WTC11 (cell line): ENCODE data around the gene NID2.
A peak's percentile ranks its signal among the peaks of the same experiment; 100 is the strongest.

Experiments
- ATF3 ChIP-seq: sonication (generic); formaldehyde crosslinking; conservative IDR thresholded peaks from 2 replicates; pipeline ENCODE4 v1.8.1; 2022; ENCODE audit warnings: mild to moderate bottlenecking, missing genetic modification reagents
- CREM ChIP-seq: sonication (generic); formaldehyde crosslinking; IDR thresholded peaks from 2 replicates; pipeline ENCODE4 v1.8.1; 2022; ENCODE audit warnings: mild to moderate bottlenecking, missing genetic modification reagents, moderate library complexity
- ESRRA ChIP-seq: sonication (generic); formaldehyde crosslinking; IDR thresholded peaks from 2 replicates; pipeline ENCODE4 v1.8.1; 2022; ENCODE audit warnings: mild to moderate bottlenecking, missing genetic modification reagents, borderline replicate concordance
- GTF2I ChIP-seq: fragments of 250-450 bp; sonication (Bioruptor Pico); conservative IDR thresholded peaks from 2 replicates; pipeline ENCODE4 v1.4.0; 2021; ENCODE audit warnings: mild to moderate bottlenecking
- NFYB ChIP-seq: sonication (generic); formaldehyde crosslinking; conservative IDR thresholded peaks from 2 replicates; pipeline ENCODE4 v1.8.0; 2022; ENCODE audit warnings: low read depth, missing genetic modification reagents
- NR1H2 ChIP-seq: sonication (generic); formaldehyde crosslinking; IDR thresholded peaks from 2 replicates; pipeline ENCODE4 v1.9.0; 2021; ENCODE audit warnings: mild to moderate bottlenecking, moderate library complexity, missing genetic modification reagents
- NR2C2 ChIP-seq: sonication (generic); formaldehyde crosslinking; IDR thresholded peaks from 2 replicates; pipeline ENCODE4 v1.8.0; 2022; ENCODE audit warnings: mild to moderate bottlenecking, missing genetic modification reagents
- PRDM15 ChIP-seq: sonication (generic); formaldehyde crosslinking; IDR thresholded peaks from 2 replicates; pipeline ENCODE4 v1.8.0; 2022; ENCODE audit warnings: missing genetic modification reagents
- RELA ChIP-seq: sonication (generic); formaldehyde crosslinking; IDR thresholded peaks from 2 replicates; pipeline ENCODE4 v1.8.1; 2022; ENCODE audit warnings: missing genetic modification reagents, mild to moderate bottlenecking, borderline replicate concordance
- RORB ChIP-seq: fragments of 250-450 bp; sonication (Bioruptor Pico); IDR thresholded peaks from 2 replicates; pipeline ENCODE4 v1.9.0; 2021; ENCODE audit warnings: mild to moderate bottlenecking
- SMAD3 ChIP-seq: sonication (generic); formaldehyde crosslinking; IDR thresholded peaks from 2 replicates; pipeline ENCODE4 v1.8.0; 2022; ENCODE audit warnings: missing genetic modification reagents, mild to moderate bottlenecking, borderline replicate concordance
- SP1 ChIP-seq: sonication (generic); formaldehyde crosslinking; conservative IDR thresholded peaks from 2 replicates; pipeline ENCODE4 v1.8.1; 2022; ENCODE audit warnings: missing genetic modification reagents
- TF ChIP-seq, protein P1 (sequence below): fragments of 200-600 bp; IDR thresholded peaks from 2 replicates; pipeline ENCODE4 v1.8.0; 2022; ENCODE audit warnings: antibody characterized with exemption

DNA sequence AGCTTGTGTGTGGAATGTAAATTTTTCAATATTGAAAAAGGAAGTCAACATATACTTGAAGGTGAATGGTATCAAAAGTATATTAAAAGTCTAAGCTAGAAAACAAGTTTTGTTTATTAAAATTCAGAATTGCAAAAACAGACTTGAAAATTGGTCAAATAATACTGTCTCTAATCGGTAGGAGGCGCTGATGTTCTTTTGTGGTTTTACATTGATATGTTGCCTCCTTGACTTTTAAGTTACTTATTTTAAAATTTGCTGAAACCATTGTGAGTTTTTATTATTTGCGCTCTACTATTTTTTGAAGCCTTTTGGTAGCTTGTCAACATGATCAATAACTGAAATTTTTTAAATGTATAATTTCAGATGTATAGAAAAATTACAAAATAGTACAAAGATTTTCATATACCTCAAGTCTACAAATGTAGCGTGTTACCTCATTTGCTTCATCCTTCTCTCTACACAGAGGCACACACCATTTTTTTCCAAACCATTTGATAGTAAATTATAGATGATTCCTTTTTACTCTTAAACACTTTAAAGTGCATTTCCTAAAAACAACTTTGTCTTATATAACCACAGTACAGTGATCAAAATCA is 72.6 kb downstream of the NID2 start:
- TF ChIP-seq RELA (no peak), NFYB (CRISPR knock-in tag) (no peak), ESRRA (CRISPR knock-in tag) (no peak), SP1 (CRISPR knock-in tag) (no peak), RORB (CRISPR knock-in tag) (no peak), PRDM15 (CRISPR knock-in tag) (no peak), GTF2I (CRISPR knock-in tag) (no peak), ATF3 (no peak), SMAD3 (no peak), NR2C2 (CRISPR knock-in tag) (no peak), CREM (CRISPR knock-in tag) (no peak), NR1H2 (CRISPR knock-in tag) (no peak)
- TF ChIP-seq, protein P1, sequence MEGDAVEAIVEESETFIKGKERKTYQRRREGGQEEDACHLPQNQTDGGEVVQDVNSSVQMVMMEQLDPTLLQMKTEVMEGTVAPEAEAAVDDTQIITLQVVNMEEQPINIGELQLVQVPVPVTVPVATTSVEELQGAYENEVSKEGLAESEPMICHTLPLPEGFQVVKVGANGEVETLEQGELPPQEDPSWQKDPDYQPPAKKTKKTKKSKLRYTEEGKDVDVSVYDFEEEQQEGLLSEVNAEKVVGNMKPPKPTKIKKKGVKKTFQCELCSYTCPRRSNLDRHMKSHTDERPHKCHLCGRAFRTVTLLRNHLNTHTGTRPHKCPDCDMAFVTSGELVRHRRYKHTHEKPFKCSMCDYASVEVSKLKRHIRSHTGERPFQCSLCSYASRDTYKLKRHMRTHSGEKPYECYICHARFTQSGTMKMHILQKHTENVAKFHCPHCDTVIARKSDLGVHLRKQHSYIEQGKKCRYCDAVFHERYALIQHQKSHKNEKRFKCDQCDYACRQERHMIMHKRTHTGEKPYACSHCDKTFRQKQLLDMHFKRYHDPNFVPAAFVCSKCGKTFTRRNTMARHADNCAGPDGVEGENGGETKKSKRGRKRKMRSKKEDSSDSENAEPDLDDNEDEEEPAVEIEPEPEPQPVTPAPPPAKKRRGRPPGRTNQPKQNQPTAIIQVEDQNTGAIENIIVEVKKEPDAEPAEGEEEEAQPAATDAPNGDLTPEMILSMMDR = peak; percentile 27; the same call in 1 of the 2 replicates
